Activated gamma-delta T cell treated with anti-CD3 and anti-CD28 coated beads, Interleukin-2, amount 50 U/mL, for 16 hours (primary cell): ENCODE results near the gene GATD1.
"Not testable (repeated sequence)": the region's sequence is repeated elsewhere in the genome, so short reads cannot be mapped to it uniquely, and the experiment has no call there.

Experiments
- DNase-seq: peaks from one replicate; pipeline ENCODE4 v3.0.0-alpha.2; 2020; ENCODE audit warnings: low read depth

GATD1 gene

GRCh38 chr11:763073-763463 is 14.2 kb downstream of the GATD1 start:
- DNase-seq, result no peak

GRCh38 chr11:762421-763072 is 14.7 kb downstream of the GATD1 start:
- no peak for DNase-seq

- DNase-seq, result no peak
These were observed 15.7 kb downstream of the GATD1 start for GRCh38 chr11:761526-762108.

- no peak for DNase-seq
These were observed 17.1 kb downstream of the GATD1 start for GRCh38 chr11:760236-760635.

GRCh38 chr11:749731-750130 is 27.6 kb downstream of the GATD1 start:
- DNase-seq, result no peak

GRCh38 chr11:748007-748359 is 29.3 kb downstream of the GATD1 start:
- DNase-seq, result no peak

- peak; percentile 69 for DNase-seq
These were observed 29.9 kb downstream of the GATD1 start, which contains the start of gene TALDO1 for GRCh38 chr11:747158-748006. Gene TALDO1, plus strand, starts transcription at chr11:747464. Its CDS starts 18 bp downstream, at chr11:747482.

GRCh38 chr11:746289-747157 is 30.8 kb downstream of the GATD1 start:
- DNase-seq, result no peak

GRCh38 chr11:745428-745827 is 31.9 kb downstream of the GATD1 start:
- no peak for DNase-seq

GRCh38 chr11:742571-743201 is 34.6 kb downstream of the GATD1 start:
- DNase-seq, result no peak

GRCh38 chr11:742156-742546 is 35.1 kb downstream of the GATD1 start:
- no peak for DNase-seq

- not testable (repeated sequence) for DNase-seq
These were observed 39.4 kb downstream of the GATD1 start for GRCh38 chr11:737899-738298.

- DNase-seq, result no peak
These were observed 39.9 kb downstream of the GATD1 start for GRCh38 chr11:737366-737765.

GRCh38 chr11:734541-734940 is 42.7 kb downstream of the GATD1 start:
- DNase-seq, result not testable (repeated sequence)

GRCh38 chr11:733072-733471 is 44.2 kb downstream of the GATD1 start:
- no peak for DNase-seq

- DNase-seq, result no peak
These were observed 47.7 kb downstream of the GATD1 start for GRCh38 chr11:729492-730074.

- DNase-seq, result no peak
These were observed 48.3 kb downstream of the GATD1 start for GRCh38 chr11:728901-729491.

- DNase-seq, result peak; percentile 71
These were observed 49.2 kb downstream of the GATD1 start for GRCh38 chr11:727859-728748.

GRCh38 chr11:727281-727701 is 50.0 kb downstream of the GATD1 start:
- DNase-seq, result no peak
